Neutrophil (primary cell): ENCODE results near the gene PIN4.
"Not testable (repeated sequence)": the region's sequence is repeated elsewhere in the genome, so short reads cannot be mapped to it uniquely, and the experiment has no call there.

Source experiments
- H3K27ac ChIP-seq: fragments of 200-600 bp; sonication (generic); 2 replicates; pipeline ENCODE4 v1.5.1; 2016; ENCODE audit warnings: mild to moderate bottlenecking, moderate library complexity
- H3K27me3 ChIP-seq: fragments of 200-600 bp; sonication (generic); 2 replicates; pipeline ENCODE4 v1.6.0; 2016; ENCODE audit warnings: mild to moderate bottlenecking
- H3K36me3 ChIP-seq: fragments of 200-600 bp; sonication (generic); 2 replicates; pipeline ENCODE4 v1.5.1; 2017
- H3K4me1 ChIP-seq, 2 experiments: fragments of 200-600 bp in 1 of 2; sonication (generic) in 1 of 2; 1 replicate in 1 of 2; 2 replicates in 1 of 2; pipeline versions ENCODE4 v1.5.1 to v1.6.1; 2013 to 2016; ENCODE audit warnings: low read depth in 1 of 2, low read length in 1 of 2, mild to moderate bottlenecking in 1 of 2, moderate library complexity in 1 of 2; ENCODE audit not compliant: control insufficient read depth in 1 of 2, insufficient read depth in 1 of 2
- H3K4me3 ChIP-seq, 2 experiments: fragments of 200-600 bp in 1 of 2; sonication (generic) in 1 of 2; 1 replicate in 1 of 2; 2 replicates in 1 of 2; pipeline ENCODE4 v1.5.1; 2013 to 2016; ENCODE audit warnings: low read depth in 1 of 2, low read length in 1 of 2, mild to moderate bottlenecking in 1 of 2, moderate library complexity in 1 of 2
- H3K9me3 ChIP-seq: fragments of 200-600 bp; sonication (generic); 2 replicates; pipeline ENCODE4 v1.5.1; 2016
- CTCF ChIP-seq: fragments of 200-600 bp; sonication (generic); IDR thresholded peaks from 2 replicates; pipeline ENCODE4 v1.5.1; 2016; ENCODE audit warnings: antibody characterized with exemption

PIN4 gene

GRCh38 chrX:72203421-72203820 lies 21.9 kb downstream of the PIN4 start:
- TF ChIP-seq CTCF: no peak
- H3K4me1 ChIP-seq: no peaks in the 10 kb centered on the region
- H3K9me3 ChIP-seq: no peaks in the 10 kb centered on the region
- H3K27ac ChIP-seq: no peak overlapping the region
- peaks cover 9% of the 10 kb centered on the region for H3K36me3 ChIP-seq
- no peaks in the 10 kb centered on the region for H3K27me3 ChIP-seq
- no peak overlapping the region for H3K4me3 ChIP-seq

- H3K36me3 ChIP-seq: peaks cover 5% of the 10 kb centered on the region
- no peaks in the 10 kb centered on the region for H3K27me3 ChIP-seq
- TF ChIP-seq CTCF: no peak
- H3K4me3 ChIP-seq: no peak overlapping the region
- no peak overlapping the region for H3K27ac ChIP-seq
- no peaks in the 10 kb centered on the region for H3K9me3 ChIP-seq
- H3K4me1 ChIP-seq: no peaks in the 10 kb centered on the region
These were observed 24.1 kb downstream of the PIN4 start for GRCh38 chrX:72205706-72206105.

- Histone ChIP-seq H3K27ac (no peak overlapping the region), H3K4me3 (no peak overlapping the region), H3K36me3 (peaks cover 5% of the 10 kb centered on the region), H3K27me3 (no peaks in the 10 kb centered on the region), H3K9me3 (no peaks in the 10 kb centered on the region), H3K4me1 (no peaks in the 10 kb centered on the region)
- TF ChIP-seq CTCF: no peak
These were observed 25.8 kb downstream of the PIN4 start for GRCh38 chrX:72207366-72207765.

GRCh38 chrX:72208126-72208800 lies 26.7 kb downstream of the PIN4 start:
- Histone ChIP-seq H3K9me3 (no peaks in the 10 kb centered on the region), H3K27me3 (no peaks in the 10 kb centered on the region), H3K36me3 (peaks cover 5% of the 10 kb centered on the region), H3K4me1 (no peaks in the 10 kb centered on the region), H3K4me3 (no peak overlapping the region), H3K27ac (no peak overlapping the region)
- TF ChIP-seq CTCF: no peak

- no peak for TF ChIP-seq CTCF
- Histone ChIP-seq H3K36me3 (no peaks in the 10 kb centered on the region), H3K9me3 (no peaks in the 10 kb centered on the region), H3K27me3 (no peaks in the 10 kb centered on the region), H3K4me1 (no peaks in the 10 kb centered on the region), H3K4me3 (no peak overlapping the region), H3K27ac (no peak overlapping the region)
These were observed 35.4 kb downstream of the PIN4 start for GRCh38 chrX:72216973-72217372.

- not testable (repeated sequence) for H3K4me1 ChIP-seq, H3K27ac ChIP-seq, H3K9me3 ChIP-seq, H3K27me3 ChIP-seq, H3K4me3 ChIP-seq, H3K36me3 ChIP-seq
These were observed 38.8 kb downstream of the PIN4 start for GRCh38 chrX:72220375-72220774.
